IMR-90 (cell line): ENCODE measurements around the gene MTMR4. TPM values are rescaled to one million over a fixed set of nuclear protein-coding genes. Genes with fewer than 3 reads are reported as not detected.

ENCODE experiments used
- ATAC-seq: fragments of 200-7000 bp; cut with Tn5 transposase; 2 replicates; pipeline ENCODE4 v1.9.1; 2020; ENCODE audit warnings: low read depth, mild to moderate bottlenecking, moderate library complexity
- BruUV-seq: library from RNA; stranded (reverse); fragments of 400-500 nt; replicated peaks from 2 replicates; lab custom pipeline; 2021; lab: Mats Ljungman, UMichigan
- CTCF ChIA-PET: fragments of 300-600 bp; formaldehyde crosslinking; extraction: SDS; loops from one replicate; lab custom pipeline; 2021; ENCODE audit warnings: antibody characterized with exemption; lab: Yijun Ruan, JAX
- POLR2A ChIA-PET: fragments of 300-600 bp; sonication (Branson Sonifier 250); formaldehyde crosslinking; loops from one replicate; lab custom pipeline; 2022; ENCODE audit warnings: antibody characterized with exemption; ENCODE audit not compliant: unreplicated experiment; lab: Charles Lee
- DNase-seq: peaks from one replicate; pipeline ENCODE4 v3.0.0; 2013
- H2AFZ ChIP-seq: replicated peaks from 2 replicates; pipeline ENCODE3; 2013; ENCODE audit warnings: low read length, mild to moderate bottlenecking; ENCODE audit not compliant: poor library complexity
- H2AK5ac ChIP-seq: 2 replicates; pipeline ENCODE4 v1.6.1; 2013; ENCODE audit warnings: low read depth, low read length, inconsistent platforms
- H2AK9ac ChIP-seq: replicated peaks from 2 replicates; pipeline ENCODE3; 2013; ENCODE audit warnings: mild to moderate bottlenecking, low read depth, low read length, moderate library complexity; ENCODE audit not compliant: poor library complexity
- H2BK120ac ChIP-seq: 2 replicates; pipeline ENCODE4 v1.6.1; 2013; ENCODE audit warnings: low read depth, low read length, inconsistent platforms
- H2BK15ac ChIP-seq: 3 replicates; pipeline ENCODE4 v1.6.1; 2013; ENCODE audit warnings: low read depth, low read length, inconsistent platforms
- H2BK20ac ChIP-seq: 2 replicates; pipeline ENCODE4 v1.6.1; 2013; ENCODE audit warnings: low read depth, mild to moderate bottlenecking, inconsistent platforms, low read length, moderate library complexity
- H2BK5ac ChIP-seq: 2 replicates; pipeline ENCODE4 v1.6.1; 2013; ENCODE audit warnings: mild to moderate bottlenecking, low read depth, low read length, inconsistent platforms; ENCODE audit not compliant: poor library complexity, severe bottlenecking
- H3K14ac ChIP-seq: replicated peaks from 2 replicates; pipeline ENCODE4 v1.6.1; 2013; ENCODE audit warnings: low read depth, low read length, inconsistent platforms
- H3K18ac ChIP-seq: 2 replicates; pipeline ENCODE4 v1.6.1; 2013; ENCODE audit warnings: low read depth, low read length, control low read depth
- H3K23ac ChIP-seq: 2 replicates; pipeline ENCODE4 v1.6.1; 2013; ENCODE audit warnings: low read depth, low read length, inconsistent platforms
- H3K27ac ChIP-seq: 2 replicates; pipeline ENCODE4 v1.5.1; 2013; ENCODE audit warnings: mild to moderate bottlenecking, control low read depth, low read length; ENCODE audit not compliant: insufficient read depth
- H3K27me3 ChIP-seq: 2 replicates; pipeline ENCODE4 v1.6.1; 2013; ENCODE audit warnings: low read length; ENCODE audit not compliant: control insufficient read depth, insufficient read depth
- H3K36me3 ChIP-seq: 2 replicates; pipeline ENCODE4 v1.6.1; 2013; ENCODE audit warnings: low read length, mixed read lengths; ENCODE audit not compliant: control insufficient read depth, insufficient read depth
- H3K4ac ChIP-seq: 2 replicates; pipeline ENCODE4 v1.6.1; 2013; ENCODE audit warnings: low read depth, low read length, inconsistent platforms
- H3K4me1 ChIP-seq: 2 replicates; pipeline ENCODE4 v1.6.1; 2013; ENCODE audit warnings: low read length, mixed read lengths; ENCODE audit not compliant: control insufficient read depth, insufficient read depth
- H3K4me2 ChIP-seq: 2 replicates; pipeline ENCODE4 v1.6.1; 2013; ENCODE audit warnings: low read depth, mild to moderate bottlenecking, control low read depth, low read length, moderate library complexity
- H3K4me3 ChIP-seq: 2 replicates; pipeline ENCODE4 v1.5.1; 2013; ENCODE audit warnings: low read depth, mild to moderate bottlenecking, control low read depth, low read length, moderate library complexity; ENCODE audit not compliant: insufficient read depth
- H3K56ac ChIP-seq: 2 replicates; pipeline ENCODE4 v1.6.1; 2013; ENCODE audit warnings: low read length, inconsistent platforms; ENCODE audit not compliant: insufficient read depth; ENCODE audit errors: extremely low read depth
- H3K79me1 ChIP-seq, 2 experiments: 2 replicates each; pipeline ENCODE4 v1.6.1; 2013; ENCODE audit warnings: low read length in 2 of 2, inconsistent platforms in 1 of 2, low read depth in 1 of 2
- H3K9ac ChIP-seq: 2 replicates; pipeline ENCODE4 v1.6.1; 2013; ENCODE audit warnings: low read depth, low read length, control low read depth
- H3K9me1 ChIP-seq: 2 replicates; pipeline ENCODE4 v1.6.1; 2013; ENCODE audit warnings: low read length, inconsistent platforms; ENCODE audit not compliant: insufficient read depth
- H3K9me3 ChIP-seq: 2 replicates; pipeline ENCODE4 v1.6.1; 2013; ENCODE audit warnings: low read length; ENCODE audit not compliant: control insufficient read depth, insufficient read depth
- H4K20me1 ChIP-seq: 2 replicates; pipeline ENCODE4 v1.6.1; 2013; ENCODE audit warnings: low read length, inconsistent platforms; ENCODE audit not compliant: insufficient read depth
- H4K5ac ChIP-seq: 2 replicates; pipeline ENCODE4 v1.6.1; 2013; ENCODE audit warnings: mild to moderate bottlenecking, low read depth, low read length, control low read depth
- H4K8ac ChIP-seq, 2 experiments: 2 replicates each; pipeline ENCODE4 v1.6.1; 2013; ENCODE audit warnings: low read depth in 2 of 2, low read length in 2 of 2, control low read depth in 1 of 2, inconsistent platforms in 1 of 2
- H4K91ac ChIP-seq: 2 replicates; pipeline ENCODE4 v1.6.1; 2013; ENCODE audit warnings: low read depth, low read length, inconsistent platforms; ENCODE audit not compliant: insufficient read depth
- BHLHE40 ChIP-seq: fragments of 150-350 bp; IDR thresholded peaks from 2 replicates; pipeline ENCODE4 v1.6.1; 2016; ENCODE audit warnings: mild to moderate bottlenecking, low read depth, low read length
- CEBPB ChIP-seq: IDR thresholded peaks from 2 replicates; pipeline ENCODE4 v1.6.1; 2012; ENCODE audit warnings: low read depth, low read length, improper control_type of control experiment
- ELK1 ChIP-seq: fragments of 150-350 bp; IDR thresholded peaks from 2 replicates; pipeline ENCODE4 v1.6.1; 2016; ENCODE audit warnings: low read depth, mild to moderate bottlenecking, low read length, moderate library complexity, borderline replicate concordance
- FOS ChIP-seq: fragments of 150-350 bp; IDR thresholded peaks from 2 replicates; pipeline ENCODE4 v1.6.1; 2016; ENCODE audit warnings: low read depth, low read length
- MAZ ChIP-seq: IDR thresholded peaks from 2 replicates; pipeline ENCODE4 v1.6.1; 2012; ENCODE audit warnings: low read depth, mild to moderate bottlenecking, low read length, improper control_type of control experiment, moderate library complexity, borderline replicate concordance
- MXI1 ChIP-seq: IDR thresholded peaks from 2 replicates; pipeline ENCODE4 v1.6.1; 2012; ENCODE audit warnings: low read depth, mild to moderate bottlenecking, low read length, moderate library complexity, borderline replicate concordance
- NFE2L2 ChIP-seq: fragments of 150-350 bp; IDR thresholded peaks from 2 replicates; pipeline ENCODE4 v1.6.1; 2016; ENCODE audit warnings: low read depth, mild to moderate bottlenecking, low read length
- POLR2A ChIP-seq: IDR thresholded peaks from 2 replicates; pipeline ENCODE4 v1.6.1; 2012; ENCODE audit warnings: mild to moderate bottlenecking, low read depth, low read length
- RAD21 ChIP-seq: IDR thresholded peaks from 2 replicates; pipeline ENCODE4 v1.6.1; 2012; ENCODE audit warnings: low read length, improper control_type of control experiment
- RCOR1 ChIP-seq: IDR thresholded peaks from 2 replicates; pipeline ENCODE4 v1.6.1; 2012; ENCODE audit warnings: mild to moderate bottlenecking, low read length, improper control_type of control experiment; ENCODE audit not compliant: insufficient replicate concordance
- SMC3 ChIP-seq: fragments of 150-350 bp; IDR thresholded peaks from 2 replicates; pipeline ENCODE4 v1.6.1; 2016; ENCODE audit warnings: low read depth, mild to moderate bottlenecking, antibody characterized with exemption, low read length, moderate library complexity
- USF2 ChIP-seq: fragments of 150-350 bp; IDR thresholded peaks from 2 replicates; pipeline ENCODE4 v1.6.1; 2017; ENCODE audit warnings: mild to moderate bottlenecking, antibody characterized with exemption, low read length, low read depth
- WGBS, 2 experiments: methylation state at CpG; one replicate each; pipeline versions ENCODE4 v1.1.5 to v1.1.7; 2013; ENCODE audit warnings: missing lambda C conversion rate in 2 of 2; ENCODE audit not compliant: insufficient read length in 1 of 2; ENCODE audit errors: extremely low coverage in 2 of 2; 5-methylcytosine and 5-hydroxymethylcytosine counted together
- dilution Hi-C: fragments of 300-500 bp; cut with HindIII; formaldehyde crosslinking; loops from one replicate; pipeline ENCODE4 v1.14.3; 2018; ENCODE audit warnings: low sequenced_read_pairs; ENCODE audit not compliant: unreplicated experiment
- in situ Hi-C: fragments of 300-500 bp; cut with MboI; formaldehyde crosslinking; loops from 3 replicates; pipeline ENCODE4 v1.14.3; 2019; ENCODE audit warnings: low sequenced_read_pairs, inconsistent platforms, mixed read lengths
- intact Hi-C: fragments of 100-400 bp; cut with micrococcal nuclease; formaldehyde crosslinking; loops from 2 replicates; pipeline ENCODE4 v1.10.0; 2022
- polyA plus RNA-seq, 3 experiments: library from polyadenylated mRNA; depleted of rRNA; stranded (reverse); fragments of >200 nt; gene quantifications; 2 replicates each; pipeline ENCODE4 v1.2.3, GENCODE V29; 2012; ENCODE audit warnings: low replicate concordance in 1 of 3
- total RNA-seq: library from RNA; depleted of rRNA; stranded (reverse); fragments of >200 nt; gene quantifications from 2 replicates; pipeline ENCODE4 v1.2.3, GENCODE V29; 2012

MTMR4 gene
- total and polyA plus RNA-seq, 2 of the 4 experiments (the other 2 are of a cell fraction) = 13.2 to 42.5 TPM

- Histone ChIP-seq H3K9me3 (no peaks in the 10 kb centered on the region), H3K23ac (no peak overlapping the region), H3K4ac (no peak overlapping the region), H3K4me3 (no peak overlapping the region), H3K9me1 (no peaks in the 10 kb centered on the region), H2BK120ac (no peak overlapping the region), H3K4me2 (no peak overlapping the region), H2AFZ (no peak overlapping the region), H3K79me1 (no peaks in the 10 kb centered on the region), H2AK9ac (no peak overlapping the region), H4K8ac (no peak overlapping the region), H3K56ac (no peak overlapping the region), H3K4me1 (no peaks in the 10 kb centered on the region), H2BK5ac (no peak overlapping the region), H3K27me3 (no peaks in the 10 kb centered on the region), H4K91ac (no peak overlapping the region), H3K27ac (no peak overlapping the region), H4K20me1 (no peaks in the 10 kb centered on the region), H3K36me3 (no peaks in the 10 kb centered on the region), H2AK5ac (no peak overlapping the region), H3K9ac (no peak overlapping the region), H4K5ac (no peak overlapping the region), H3K18ac (no peak overlapping the region), H3K14ac (no peak overlapping the region), H2BK20ac (no peak overlapping the region), H2BK15ac (no peak overlapping the region)
- POLR2A ChIA-PET = no interaction called here
- ATAC-seq (no peak), DNase-seq (no peak)
- TF ChIP-seq BHLHE40 (no peak), RCOR1 (no peak), USF2 (no peak), NFE2L2 (no peak), POLR2A (no peak), SMC3 (no peak), MAZ (no peak), RAD21 (no peak), CEBPB (no peak), ELK1 (no peak), FOS (no peak), MXI1 (no peak)
- CTCF ChIA-PET = no interaction called here
- intact Hi-C loops (no loop called here), in situ Hi-C loops (no loop called here), dilution Hi-C loops (no loop called here)
- no TSS peak for BruUV-seq
- WGBS, 2 experiments = no CpG with 5 or more reads among the region's 6 CpGs
Measured at GRCh38 chr17:58480090-58480489, 34.3 kb downstream of the MTMR4 start.
